ENCODE results near the gene PRKN.

The PRKN gene

GRCh38 chr6:162187168-162187935 is 540.2 kb downstream of the PRKN start:
- DNase-seq (ENCODE audit: low read depth, low spot score): no peak

- no peak for DNase-seq (ENCODE audit: low read depth, low spot score)
Measured at GRCh38 chr6:162184465-162184864, 543.1 kb downstream of the PRKN start.

DNA sequence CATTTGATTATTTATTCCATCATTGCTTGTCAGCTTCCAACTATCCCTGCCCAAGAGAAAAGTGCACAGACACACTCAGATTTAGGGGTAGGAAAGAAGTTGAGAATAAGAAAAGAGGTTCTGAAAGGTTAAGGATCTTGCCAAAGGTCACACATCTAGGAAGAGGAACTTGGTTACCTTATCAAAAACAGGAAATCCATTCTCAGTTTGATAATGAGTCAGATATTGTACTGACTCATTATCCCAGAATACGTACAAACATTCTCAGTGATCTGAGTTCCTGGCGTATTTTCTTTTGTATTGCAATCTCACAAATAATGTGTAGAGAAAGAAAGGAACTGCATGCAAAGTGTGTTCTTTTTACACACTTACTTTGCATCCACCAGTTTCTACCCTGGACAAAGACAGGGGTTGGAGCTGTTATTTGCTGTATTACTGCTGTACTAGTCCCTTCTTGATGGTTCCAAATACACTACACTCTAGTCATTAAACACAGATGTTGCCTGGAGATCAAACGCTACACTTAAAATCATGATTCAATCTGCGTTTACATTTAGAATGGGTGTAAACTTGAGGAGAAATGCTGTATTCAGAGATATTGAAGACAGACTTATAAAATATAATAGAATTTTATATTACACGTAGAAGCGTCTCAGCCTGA is 545.7 kb downstream of the PRKN start:
- DNase-seq (ENCODE audit: low read depth, low spot score): peak; percentile 38

GRCh38 chr6:162181111-162181510 is 546.5 kb downstream of the PRKN start:
- no peak for DNase-seq (ENCODE audit: low read depth, low spot score)

GRCh38 chr6:162179196-162179951 is 548.2 kb downstream of the PRKN start:
- no peak for DNase-seq (ENCODE audit: low read depth, low spot score)

GRCh38 chr6:162178666-162179065 is 548.9 kb downstream of the PRKN start:
- no peak for DNase-seq (ENCODE audit: low read depth, low spot score)

DNA sequence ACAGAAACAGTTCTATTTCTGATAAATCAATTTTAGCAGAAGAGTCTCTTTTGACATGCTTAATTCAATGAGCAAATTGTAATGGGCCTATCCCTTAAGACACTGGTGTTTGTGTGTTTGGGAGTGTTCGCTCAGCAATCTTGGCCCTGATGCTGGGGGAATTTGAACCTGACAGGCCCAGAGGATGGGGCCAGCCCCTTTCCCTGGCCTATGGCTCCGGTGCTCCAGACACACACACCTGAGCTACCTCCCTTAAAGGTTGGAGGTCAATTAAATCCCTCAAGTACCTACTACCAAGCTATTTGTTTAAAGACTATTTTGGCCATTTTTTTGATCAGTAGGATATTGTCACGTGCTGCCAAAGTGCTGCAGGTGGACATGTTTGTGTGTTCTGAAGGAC is 549.3 kb downstream of the PRKN start:
- DNase-seq (ENCODE audit: low read depth, low spot score): no peak

DNA sequence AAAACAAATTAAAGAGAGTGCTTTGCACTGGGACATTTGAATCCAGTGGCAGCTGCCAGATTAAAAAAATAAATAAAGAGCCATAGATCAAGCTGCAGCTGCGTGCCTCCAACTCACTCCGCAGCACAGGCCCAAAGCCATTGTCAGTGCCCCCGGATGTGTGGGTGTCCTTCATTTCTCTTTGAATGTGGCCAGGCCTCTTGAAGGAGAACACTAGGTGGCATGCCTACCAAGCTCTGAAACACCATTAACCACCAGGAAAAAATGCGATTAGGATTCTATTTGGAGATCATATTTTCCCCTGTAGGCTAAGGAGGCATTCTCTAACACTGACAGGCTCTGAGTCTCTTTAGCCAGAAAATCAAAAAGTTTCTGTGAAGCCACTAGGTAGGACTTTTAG is 549.8 kb downstream of the PRKN start:
- peak; percentile 69 for DNase-seq (ENCODE audit: low read depth, low spot score)

GRCh38 chr6:162173466-162173865 is 554.1 kb downstream of the PRKN start:
- no peak for DNase-seq (ENCODE audit: low read depth, low spot score)

GRCh38 chr6:162165479-162165878 is 562.1 kb downstream of the PRKN start:
- no peak for DNase-seq (ENCODE audit: low read depth, low spot score)

- DNase-seq (ENCODE audit: low read depth, low spot score): no peak
Measured at GRCh38 chr6:162157167-162157870, 570.2 kb downstream of the PRKN start.

DNA sequence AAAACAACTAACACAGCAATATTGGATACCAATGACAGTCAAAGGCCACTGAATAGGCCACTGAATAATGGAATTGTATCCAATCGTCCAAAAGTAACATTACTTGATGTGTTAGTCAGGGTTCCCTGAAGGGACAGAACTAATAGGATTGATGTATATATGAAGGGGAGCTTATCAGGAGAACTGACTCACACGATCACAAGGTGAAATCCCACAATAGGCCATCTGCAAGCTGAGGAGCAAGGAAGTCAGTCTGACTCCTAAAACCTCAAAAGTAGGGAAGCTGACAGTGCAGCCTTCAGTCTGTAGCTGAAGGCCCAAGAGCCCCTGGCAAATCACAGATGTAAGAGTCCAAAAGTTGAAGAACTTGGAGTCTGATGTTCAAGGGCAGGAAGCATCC is 571.4 kb downstream of the PRKN start:
- no peak for DNase-seq (ENCODE audit: low read depth, low spot score)

DNA sequence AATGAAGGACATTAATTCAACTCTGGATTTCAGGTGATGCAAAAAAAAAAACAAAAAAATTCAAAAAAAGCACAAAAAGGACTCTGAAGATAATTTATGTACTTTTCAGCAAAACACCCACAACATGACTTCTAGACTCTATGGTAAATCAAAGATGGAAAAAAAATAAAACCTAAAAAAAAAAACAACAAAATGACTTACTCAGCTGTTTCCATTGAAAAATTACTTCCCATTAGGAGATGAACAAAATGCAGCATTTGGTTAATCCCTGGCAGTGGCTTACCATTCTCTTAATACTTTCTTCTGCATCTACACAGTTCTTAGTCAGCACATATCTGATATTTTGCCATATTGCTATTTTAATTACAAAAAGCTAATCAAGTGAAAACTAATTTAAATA is 572.6 kb downstream of the PRKN start:
- DNase-seq (ENCODE audit: low read depth, low spot score): no peak

DNA sequence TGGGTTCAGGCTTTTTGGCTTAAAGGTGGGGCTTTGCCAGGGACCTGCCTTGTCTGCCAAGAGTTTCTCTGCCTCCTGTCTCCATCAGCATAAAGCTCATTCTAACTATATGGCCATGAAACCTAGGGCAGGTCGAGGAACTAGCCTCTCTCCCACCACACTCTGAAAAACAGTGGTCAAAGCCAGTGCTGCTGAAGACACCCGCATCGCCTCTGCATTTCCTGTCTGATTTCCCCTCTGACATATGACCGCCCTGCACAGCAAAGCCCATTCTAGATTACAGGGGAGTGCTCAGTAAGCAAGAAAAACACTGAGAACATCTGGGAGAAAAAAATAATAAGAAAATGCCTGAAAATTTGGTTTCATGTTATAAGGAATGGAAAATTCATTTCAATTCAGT is 573.6 kb downstream of the PRKN start:
- no peak for DNase-seq (ENCODE audit: low read depth, low spot score)

DNA sequence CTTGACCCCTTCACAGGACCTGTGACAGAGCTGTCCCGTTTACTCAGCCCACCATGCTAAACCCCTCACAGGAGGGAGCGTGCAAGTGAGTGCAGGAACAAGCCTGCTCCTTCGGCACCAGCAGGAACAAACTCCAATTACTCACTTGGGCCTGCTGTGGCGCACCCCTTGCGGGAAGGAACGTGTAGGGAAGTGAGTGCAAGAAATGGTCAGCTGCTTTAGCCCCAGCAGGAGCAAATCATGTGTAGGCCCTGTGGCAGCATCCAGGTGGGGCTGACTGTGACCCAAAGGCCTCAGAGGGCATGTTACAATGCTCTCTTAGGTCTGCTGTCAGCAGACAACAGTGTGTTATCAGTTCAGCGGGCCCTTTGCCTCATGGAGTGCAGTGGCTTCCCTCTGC is 574.4 kb downstream of the PRKN start:
- DNase-seq (ENCODE audit: low read depth, low spot score): no peak

GRCh38 chr6:162151021-162151665 is 576.4 kb downstream of the PRKN start:
- DNase-seq (ENCODE audit: low read depth, low spot score): peak; percentile 12

- DNase-seq (ENCODE audit: low read depth, low spot score): no peak
Measured at GRCh38 chr6:162150295-162150694, 577.3 kb downstream of the PRKN start.

GRCh38 chr6:162149786-162150185 is 577.8 kb downstream of the PRKN start:
- DNase-seq (ENCODE audit: low read depth, low spot score): no peak

DNA sequence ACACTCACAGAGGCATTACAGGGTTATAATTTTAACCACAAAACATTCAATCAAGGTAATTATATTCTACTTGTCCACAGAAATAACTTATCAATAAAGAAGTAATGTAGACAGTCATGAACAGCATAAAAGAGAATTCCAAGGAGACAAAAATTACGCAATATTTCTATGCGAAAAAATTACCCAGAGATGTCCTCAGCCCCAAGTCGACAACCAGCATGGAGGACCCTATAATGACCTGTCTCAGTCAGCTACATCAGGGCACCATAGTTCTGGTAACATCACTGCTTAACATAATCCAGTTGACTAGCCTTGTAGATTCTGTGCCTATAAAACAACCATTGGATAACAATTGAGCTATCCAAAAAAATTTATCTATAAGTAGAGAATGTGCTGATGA is 579.8 kb downstream of the PRKN start:
- no peak for DNase-seq (ENCODE audit: low read depth, low spot score)

- no peak for DNase-seq (ENCODE audit: low read depth, low spot score)
Measured at GRCh38 chr6:162147281-162147680, 580.3 kb downstream of the PRKN start.

DNA sequence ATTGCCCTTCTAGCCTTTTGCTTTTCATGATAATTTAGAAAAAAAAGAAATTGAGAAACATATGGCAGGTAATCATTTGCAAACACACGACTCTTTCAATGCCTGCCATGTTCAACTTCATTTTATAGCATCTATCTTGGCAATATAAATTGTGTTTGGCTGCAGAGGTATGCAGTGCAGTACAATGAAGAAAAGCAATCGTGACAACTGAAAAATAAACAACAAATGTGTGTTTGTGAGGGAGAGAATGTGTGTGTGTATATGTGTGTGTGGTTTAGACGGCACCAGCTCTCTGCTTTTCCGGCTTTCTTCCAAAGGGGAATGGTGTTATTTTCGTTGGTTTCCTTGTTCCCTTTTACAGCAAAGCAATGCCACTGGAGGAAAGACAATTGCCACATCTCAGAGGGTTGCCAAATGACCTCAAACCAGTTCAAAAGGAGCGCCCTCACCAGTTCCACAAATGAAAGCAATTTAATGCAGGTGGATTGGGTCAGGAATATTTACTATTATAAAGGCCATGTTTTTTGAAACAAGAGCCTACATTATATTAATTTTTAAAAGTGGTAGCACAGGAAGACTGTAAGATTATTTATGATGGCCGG is 587.2 kb downstream of the PRKN start:
- DNase-seq (ENCODE audit: low read depth, low spot score): no peak
